H1 (cell line): ENCODE results near the gene PIF1. TPM values are rescaled to one million over a fixed set of nuclear protein-coding genes. Genes with fewer than 3 reads are reported as not detected.

Source experiments
- CTCF ChIA-PET: fragments of 300-600 bp; sonication (Branson Sonifier 250); formaldehyde crosslinking; loops from one replicate; lab custom pipeline; 2021; ENCODE audit not compliant: partially characterized antibody; lab: Charles Lee
- POLR2A ChIA-PET: fragments of 300-600 bp; sonication (Branson Sonifier 250); formaldehyde crosslinking; loops from one replicate; lab custom pipeline; 2021; ENCODE audit warnings: inconsistent platforms; ENCODE audit not compliant: partially characterized antibody; lab: Charles Lee
- DNase-seq, 2 experiments: peaks; one replicate each; pipeline versions ENCODE4 v3.0.0 to v3.0.0-alpha.2; 2010 to 2022; ENCODE audit warnings: low spot score in 2 of 2, low read depth in 1 of 2, mixed read lengths in 1 of 2
- FAIRE-seq: peaks from 2 replicates; lab custom pipeline; 2011; peaks lifted over from hg19 to GRCh38; lab: Jason Lieb, UNC
- H2AFZ ChIP-seq: 2 replicates; pipeline ENCODE4 v1.8.1; 2012; ENCODE audit warnings: low read length, inconsistent platforms
- H2AK5ac ChIP-seq: 2 replicates; pipeline ENCODE4 v1.6.1; 2013; ENCODE audit warnings: low read depth, low read length
- H2BK120ac ChIP-seq: replicated peaks from 2 replicates; pipeline ENCODE3; 2013; ENCODE audit warnings: low read depth, low read length, inconsistent platforms
- H2BK12ac ChIP-seq: 2 replicates; pipeline ENCODE4 v1.6.1; 2013; ENCODE audit warnings: low read depth, low read length
- H2BK15ac ChIP-seq: 2 replicates; pipeline ENCODE4 v1.6.1; 2013; ENCODE audit warnings: low read length
- H2BK20ac ChIP-seq: 2 replicates; pipeline ENCODE4 v1.6.1; 2013; ENCODE audit warnings: low read length
- H2BK5ac ChIP-seq: 2 replicates; pipeline ENCODE4 v1.6.1; 2013; ENCODE audit warnings: low read depth, low read length
- H3K14ac ChIP-seq: 2 replicates; pipeline ENCODE4 v1.6.1; 2013; ENCODE audit warnings: inconsistent platforms; ENCODE audit not compliant: insufficient read length
- H3K18ac ChIP-seq: 2 replicates; pipeline ENCODE4 v1.6.1; 2013; ENCODE audit warnings: low read length; ENCODE audit errors: extremely low read depth
- H3K23ac ChIP-seq: 2 replicates; pipeline ENCODE4 v1.6.1; 2013; ENCODE audit warnings: inconsistent platforms; ENCODE audit not compliant: insufficient read length
- H3K23me2 ChIP-seq: 2 replicates; pipeline ENCODE4 v1.6.1; 2013; ENCODE audit warnings: low read depth, low read length
- H3K27ac ChIP-seq: 2 replicates; pipeline ENCODE4 v1.6.1; 2011; ENCODE audit warnings: low read depth, low read length, inconsistent platforms
- H3K27me3 ChIP-seq, 4 experiments: replicated peaks in 1 of 4; 1 replicate in 1 of 4; 2 replicates in 3 of 4; pipeline versions ENCODE4 v1.6.1 to v1.8.1; 2011 to 2013; ENCODE audit warnings: low read length in 3 of 4, mild to moderate bottlenecking in 3 of 4, inconsistent platforms in 2 of 4, mixed read lengths in 2 of 4, moderate library complexity in 1 of 4; ENCODE audit not compliant: control insufficient read depth in 3 of 4, insufficient read depth in 3 of 4; ENCODE audit errors: extremely low read depth in 1 of 4
- H3K36me3 ChIP-seq, 4 experiments: 2 replicates each; pipeline versions ENCODE4 v1.6.1 to v1.8.1; 2011 to 2013; ENCODE audit warnings: mild to moderate bottlenecking in 4 of 4, low read length in 3 of 4, moderate library complexity in 2 of 4, control low read depth in 1 of 4, inconsistent platforms in 1 of 4; ENCODE audit not compliant: insufficient read depth in 4 of 4, control insufficient read depth in 2 of 4
- H3K4ac ChIP-seq: replicated peaks from 2 replicates; pipeline ENCODE3; 2013; ENCODE audit warnings: low read length, low read depth, mixed read lengths, inconsistent platforms; ENCODE audit not compliant: insufficient read length
- H3K4me1 ChIP-seq, 4 experiments: replicated peaks in 1 of 4; 1 replicate in 1 of 4; 2 replicates in 3 of 4; pipeline versions ENCODE4 v1.6.1 to v1.8.1; 2011 to 2013; ENCODE audit warnings: low read length in 3 of 4, inconsistent platforms in 2 of 4, mixed read lengths in 1 of 4; ENCODE audit not compliant: insufficient read depth in 4 of 4, control insufficient read depth in 3 of 4
- H3K4me2 ChIP-seq, 2 experiments: 2 replicates each; pipeline versions ENCODE4 v1.6.1 to v1.8.1; 2011 to 2013; ENCODE audit warnings: low read depth in 2 of 2, low read length in 2 of 2, control low read depth in 1 of 2, inconsistent platforms in 1 of 2, mild to moderate bottlenecking in 1 of 2; ENCODE audit not compliant: insufficient read depth in 1 of 2
- H3K4me3 ChIP-seq, 4 experiments: fragments of 200-600, 300-600 bp in 1 of 4; sonication (generic), shearing (Covaris generic), sonication (Bioruptor Twin) in 1 of 4; 2 replicates each; pipeline versions ENCODE4 v1.5.1 to v1.8.1; 2011 to 2016; ENCODE audit warnings: low read length in 4 of 4, low read depth in 3 of 4, control low read depth in 2 of 4, inconsistent platforms in 2 of 4, mild to moderate bottlenecking in 2 of 4, mixed read lengths in 1 of 4, moderate library complexity in 1 of 4; ENCODE audit not compliant: insufficient read depth in 2 of 4; ENCODE audit errors: extremely low read depth in 1 of 4
- H3K56ac ChIP-seq: replicated peaks from 2 replicates; pipeline ENCODE3; 2013; ENCODE audit warnings: low read depth, mild to moderate bottlenecking, mixed read lengths, low read length, inconsistent platforms; ENCODE audit not compliant: insufficient read length
- H3K79me1 ChIP-seq: 2 replicates; pipeline ENCODE4 v1.6.1; 2013; ENCODE audit warnings: low read depth, low read length, control low read depth
- H3K79me2 ChIP-seq, 2 experiments: 2 replicates each; pipeline versions ENCODE4 v1.6.1 to v1.8.1; 2012 to 2013; ENCODE audit warnings: low read length in 2 of 2, mild to moderate bottlenecking in 2 of 2, inconsistent platforms in 1 of 2; ENCODE audit not compliant: insufficient read depth in 2 of 2, control insufficient read depth in 1 of 2
- H3K9ac ChIP-seq, 4 experiments: replicated peaks in 1 of 4; 1 replicate in 1 of 4; 2 replicates in 3 of 4; pipeline versions ENCODE4 v1.6.1 to v1.8.1; 2011 to 2013; ENCODE audit warnings: low read depth in 3 of 4, low read length in 3 of 4, control low read depth in 2 of 4, mild to moderate bottlenecking in 2 of 4, moderate library complexity in 2 of 4, inconsistent platforms in 1 of 4; ENCODE audit errors: extremely low read depth in 1 of 4
- H3K9me3 ChIP-seq, 2 experiments: 2 replicates each; pipeline versions ENCODE4 v1.6.1 to v1.8.1; 2012 to 2013; ENCODE audit warnings: mild to moderate bottlenecking in 2 of 2, moderate library complexity in 2 of 2, control low read depth in 1 of 2, inconsistent platforms in 1 of 2, low read depth in 1 of 2, low read length in 1 of 2, mixed read lengths in 1 of 2; ENCODE audit not compliant: insufficient read depth in 2 of 2
- H4K20me1 ChIP-seq, 2 experiments: replicated peaks in 1 of 2; 2 replicates each; pipeline versions ENCODE3 to v1.8.1; 2011 to 2013; ENCODE audit warnings: inconsistent platforms in 2 of 2, low read length in 2 of 2, mild to moderate bottlenecking in 1 of 2; ENCODE audit not compliant: insufficient read depth in 2 of 2, control insufficient read depth in 1 of 2
- H4K5ac ChIP-seq: 2 replicates; pipeline ENCODE4 v1.6.1; 2013; ENCODE audit warnings: low read length, low read depth, mixed read lengths, inconsistent platforms; ENCODE audit not compliant: insufficient read length
- H4K8ac ChIP-seq: 2 replicates; pipeline ENCODE4 v1.8.0; 2013; ENCODE audit warnings: mild to moderate bottlenecking, moderate library complexity, low read length, inconsistent platforms; ENCODE audit not compliant: insufficient read depth; ENCODE audit errors: extremely low read depth
- H4K91ac ChIP-seq: replicated peaks from 2 replicates; pipeline ENCODE3; 2013; ENCODE audit warnings: low read length, mixed read lengths, inconsistent platforms; ENCODE audit not compliant: insufficient read length
- BACH1 ChIP-seq: IDR thresholded peaks from 2 replicates; pipeline ENCODE4 v1.6.1; 2012; ENCODE audit warnings: low read length, improper control_type of control experiment
- CEBPB ChIP-seq: IDR thresholded peaks from 2 replicates; pipeline ENCODE4 v1.6.1; 2012; ENCODE audit warnings: low read depth, low read length
- HDAC6 ChIP-seq: IDR thresholded peaks from one replicate; pipeline ENCODE4 v1.7.1; 2012; ENCODE audit warnings: low read depth, mild to moderate bottlenecking, inconsistent platforms, low read length, moderate library complexity
- NANOG ChIP-seq: IDR thresholded peaks from 2 replicates; pipeline ENCODE4 v1.6.1; 2011; ENCODE audit warnings: low read length, low read depth, mild to moderate bottlenecking, inconsistent platforms; ENCODE audit not compliant: insufficient read depth, poor library complexity, severe bottlenecking
- SIX5 ChIP-seq: IDR thresholded peaks from 2 replicates; pipeline ENCODE4 v1.6.1; 2011; ENCODE audit warnings: mild to moderate bottlenecking, low read depth, low read length
- SP1 ChIP-seq: IDR thresholded peaks from 2 replicates; pipeline ENCODE4 v1.6.1; 2011; ENCODE audit warnings: low read depth, low read length
- TEAD4 ChIP-seq: IDR thresholded peaks from 2 replicates; pipeline ENCODE4 v1.6.1; 2012; ENCODE audit warnings: low read depth, low read length, inconsistent platforms, mixed read lengths
- USF2 ChIP-seq: IDR thresholded peaks from 2 replicates; pipeline ENCODE4 v1.6.1; 2011; ENCODE audit warnings: low read length, improper control_type of control experiment
- WGBS, 2 experiments: shearing (Covaris generic) in 1 of 2; methylation state at CpG; one replicate each; pipeline versions ENCODE4 v1.1.6 to v1.1.7; 2013 to 2015; ENCODE audit warnings: low lambda C conversion rate in 2 of 2, mixed read lengths in 2 of 2, inconsistent platforms in 1 of 2, low coverage in 1 of 2, missing lambda C conversion rate in 1 of 2; ENCODE audit not compliant: insufficient replicate concordance in 2 of 2, insufficient coverage in 1 of 2, insufficient read length in 1 of 2; ENCODE audit errors: extremely low coverage in 1 of 2, missing lambda C conversion rate in 1 of 2; 5-methylcytosine and 5-hydroxymethylcytosine counted together
- polyA plus RNA-seq, 7 experiments: library from polyadenylated mRNA; depleted of rRNA in 3 of 7; stranded (reverse) in 5 of 7; unstranded in 2 of 7; fragments of >200 nt in 5 of 7; fragments of 200-250 nt in 2 of 7; gene quantifications; 1 replicate in 5 of 7; 2 replicates in 1 of 7; 4 replicates in 1 of 7; pipeline versions ENCODE4 v1.2.1 to v1.2.3, GENCODE V29; 2011 to 2013; ENCODE audit warnings: missing spikeins in 2 of 7, mixed read lengths in 2 of 7
- total RNA-seq: library from RNA; stranded (reverse); fragmentation: NEBNext Ultra II Directional; extraction: Animal tissue kit (Norgen Biotek cat#: 25700); gene quantifications from 2 replicates; pipeline ENCODE4 v1.2.1, GENCODE V29; 2021
- TF ChIP-seq, protein P1 (sequence below): IDR thresholded peaks from 2 replicates; pipeline ENCODE4 v1.6.1; 2012; ENCODE audit warnings: inconsistent platforms
- TF ChIP-seq, protein P2 (sequence below), 3 experiments: IDR thresholded peaks; 1 replicate in 2 of 3; 2 replicates in 1 of 3; pipeline versions ENCODE4 v1.5.1 to v1.6.1; 2011; ENCODE audit warnings: low read length in 3 of 3, mild to moderate bottlenecking in 3 of 3, inconsistent platforms in 2 of 3, low read depth in 1 of 3, moderate library complexity in 1 of 3; ENCODE audit not compliant: insufficient read depth in 1 of 3; ENCODE audit errors: control extremely low read depth in 1 of 3

Gene PIF1
- total and polyA plus RNA-seq, 2 of the 8 experiments (the other 6 are each of a cell fraction or from before 2014, with no cell fraction given): 73.3 to 138 TPM

GRCh38 chr15:64804619-64805018, 20.8 kb downstream of the PIF1 start:
- FAIRE-seq (no peak), DNase-seq (no peak)
- no peak overlapping the region for H3K4me2 ChIP-seq
- H2AFZ ChIP-seq: no peak overlapping the region
- H2BK15ac ChIP-seq: no peak overlapping the region
- TF ChIP-seq TEAD4: no peak
- TF ChIP-seq, protein P1, sequence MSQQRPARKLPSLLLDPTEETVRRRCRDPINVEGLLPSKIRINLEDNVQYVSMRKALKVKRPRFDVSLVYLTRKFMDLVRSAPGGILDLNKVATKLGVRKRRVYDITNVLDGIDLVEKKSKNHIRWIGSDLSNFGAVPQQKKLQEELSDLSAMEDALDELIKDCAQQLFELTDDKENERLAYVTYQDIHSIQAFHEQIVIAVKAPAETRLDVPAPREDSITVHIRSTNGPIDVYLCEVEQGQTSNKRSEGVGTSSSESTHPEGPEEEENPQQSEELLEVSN: no peak
- TF ChIP-seq SP1: no peak
- TF ChIP-seq, protein P2, sequence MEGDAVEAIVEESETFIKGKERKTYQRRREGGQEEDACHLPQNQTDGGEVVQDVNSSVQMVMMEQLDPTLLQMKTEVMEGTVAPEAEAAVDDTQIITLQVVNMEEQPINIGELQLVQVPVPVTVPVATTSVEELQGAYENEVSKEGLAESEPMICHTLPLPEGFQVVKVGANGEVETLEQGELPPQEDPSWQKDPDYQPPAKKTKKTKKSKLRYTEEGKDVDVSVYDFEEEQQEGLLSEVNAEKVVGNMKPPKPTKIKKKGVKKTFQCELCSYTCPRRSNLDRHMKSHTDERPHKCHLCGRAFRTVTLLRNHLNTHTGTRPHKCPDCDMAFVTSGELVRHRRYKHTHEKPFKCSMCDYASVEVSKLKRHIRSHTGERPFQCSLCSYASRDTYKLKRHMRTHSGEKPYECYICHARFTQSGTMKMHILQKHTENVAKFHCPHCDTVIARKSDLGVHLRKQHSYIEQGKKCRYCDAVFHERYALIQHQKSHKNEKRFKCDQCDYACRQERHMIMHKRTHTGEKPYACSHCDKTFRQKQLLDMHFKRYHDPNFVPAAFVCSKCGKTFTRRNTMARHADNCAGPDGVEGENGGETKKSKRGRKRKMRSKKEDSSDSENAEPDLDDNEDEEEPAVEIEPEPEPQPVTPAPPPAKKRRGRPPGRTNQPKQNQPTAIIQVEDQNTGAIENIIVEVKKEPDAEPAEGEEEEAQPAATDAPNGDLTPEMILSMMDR (IDR thresholded peaks at IDR 0.05; ENCODE audit: control extremely low read depth in 1 of 3, insufficient read depth in 1 of 3, low read depth in 1 of 3, low read length in 3 of 3): no peak
- TF ChIP-seq BACH1: no peak
- TF ChIP-seq HDAC6: no peak
- TF ChIP-seq SIX5: no peak
- no peak for TF ChIP-seq CEBPB
- no peak for TF ChIP-seq NANOG
- TF ChIP-seq USF2: no peak
- no peak overlapping the region for H4K5ac ChIP-seq
- CTCF ChIA-PET: interaction anchor here (0.6 to 25.0 kb wide), 4 partner anchors 10 to 205 kb away, joined by 3 to 883 read pairs (median 4); no protein-coding TSS in a partner anchor
- no peak overlapping the region for H2BK120ac ChIP-seq
- H2BK20ac ChIP-seq: peak overlapping the region; percentile 40; the same call in 1 of the 2 replicates
- no peaks in the 10 kb centered on the region for H3K79me2 ChIP-seq
- H3K23ac ChIP-seq: no peak overlapping the region
- no peak overlapping the region; the same call in 1 of the 2 replicates for H2BK5ac ChIP-seq
- no peaks in the 10 kb centered on the region for H3K23me2 ChIP-seq
- H4K8ac ChIP-seq: no peak overlapping the region
- H3K9ac ChIP-seq: no peak overlapping the region
- 70% methylated on average over 2 of the region's 2 CpGs; no CpG with 5 or more reads in 1 of the 2 experiments for WGBS, 2 experiments
- no peak overlapping the region for H3K14ac ChIP-seq
- H3K79me1 ChIP-seq: no peaks in the 10 kb centered on the region
- H3K4me3 ChIP-seq: no peak overlapping the region
- POLR2A ChIA-PET: interaction anchor here (0.9 to 24.9 kb wide), 7 partner anchors 12 to 105 kb away, joined by 3 to 748 read pairs (median 3); partner anchors contain the start of genes PIF1, PLEKHO2 and RBPMS2
- H3K27ac ChIP-seq: no peak overlapping the region
- peak overlapping the region; percentile 92; the same call in 1 of the 2 replicates for H2BK12ac ChIP-seq
- peak overlapping the region; percentile 90 for H2AK5ac ChIP-seq
- no peaks in the 10 kb centered on the region for H4K20me1 ChIP-seq
- no peaks in the 10 kb centered on the region for H3K36me3 ChIP-seq
- peaks cover 4 to 5% of the 10 kb centered on the region in 2 experiments; a peak in 2 of 4 replicates for H3K9me3 ChIP-seq
- no peaks in the 10 kb centered on the region for H3K27me3 ChIP-seq
- H3K56ac ChIP-seq: no peak overlapping the region
- no peak overlapping the region for H3K4ac ChIP-seq
- no peak overlapping the region for H3K18ac ChIP-seq
- no peak overlapping the region for H4K91ac ChIP-seq
- peaks cover 10 to 31% (median 25%) of the 10 kb centered on the region in 4 experiments for H3K4me1 ChIP-seq
